Kidney epithelial cell (primary cell): Measurements from ENCODE around the gene CACNA1F. TPM values are rescaled to one million over a fixed set of nuclear protein-coding genes. Genes with fewer than 3 reads are reported as not detected.

Source experiments
- DNase-seq: peaks from one replicate; pipeline ENCODE4 v3.0.0-alpha.2; 2010; ENCODE audit warnings: low read depth
- H3K27me3 ChIP-seq: 2 replicates; pipeline ENCODE4 v1.6.0; 2011; ENCODE audit warnings: low read length; ENCODE audit not compliant: control insufficient read depth, insufficient read depth
- H3K36me3 ChIP-seq: 2 replicates; pipeline ENCODE4 v1.5.1; 2011; ENCODE audit warnings: low read length; ENCODE audit not compliant: control insufficient read depth, insufficient read depth
- H3K4me3 ChIP-seq: 2 replicates; pipeline ENCODE4 v1.5.1; 2011; ENCODE audit warnings: low read depth, mild to moderate bottlenecking, control low read depth, low read length
- total RNA-seq: library from RNA; depleted of rRNA; stranded (reverse); fragments of >200 nt; gene quantifications from 2 replicates; pipeline ENCODE4 v1.2.3, GENCODE V29; 2015
- TF ChIP-seq, protein P1 (sequence below): IDR thresholded peaks from 2 replicates; pipeline ENCODE4 v1.5.1; 2011; ENCODE audit warnings: mild to moderate bottlenecking, moderate library complexity, low read length, control low read depth, inconsistent platforms; ENCODE audit not compliant: insufficient read depth, poor library complexity, severe bottlenecking

The CACNA1F gene
- total RNA-seq, 1 donor from 2014 or later, result not detected

DNA sequence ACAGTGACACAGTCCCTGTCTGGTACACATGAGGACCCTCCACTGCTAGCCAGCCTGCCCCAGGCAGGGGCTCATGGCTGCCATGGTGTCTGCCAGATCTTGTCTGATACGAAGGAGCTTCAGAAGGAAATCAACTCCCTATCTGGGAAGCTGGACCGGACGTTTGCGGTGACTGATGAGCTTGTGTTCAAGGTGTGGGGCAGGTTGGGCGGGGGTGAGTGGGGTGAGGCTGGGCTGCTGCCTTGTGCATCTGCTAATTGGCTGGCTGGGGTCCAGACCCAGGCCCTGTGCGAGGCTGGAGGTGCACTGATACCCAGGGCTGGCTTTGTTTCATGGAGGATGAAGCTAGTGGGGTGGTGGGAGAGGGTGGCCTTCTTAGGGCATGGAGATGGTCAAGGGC lies 15.9 kb upstream of the CACNA1F start:
- no peak for DNase-seq
- H3K36me3 ChIP-seq, result no peaks in the 10 kb centered on the region
- H3K4me3 ChIP-seq, result no peak overlapping the region
- TF ChIP-seq, protein P1, sequence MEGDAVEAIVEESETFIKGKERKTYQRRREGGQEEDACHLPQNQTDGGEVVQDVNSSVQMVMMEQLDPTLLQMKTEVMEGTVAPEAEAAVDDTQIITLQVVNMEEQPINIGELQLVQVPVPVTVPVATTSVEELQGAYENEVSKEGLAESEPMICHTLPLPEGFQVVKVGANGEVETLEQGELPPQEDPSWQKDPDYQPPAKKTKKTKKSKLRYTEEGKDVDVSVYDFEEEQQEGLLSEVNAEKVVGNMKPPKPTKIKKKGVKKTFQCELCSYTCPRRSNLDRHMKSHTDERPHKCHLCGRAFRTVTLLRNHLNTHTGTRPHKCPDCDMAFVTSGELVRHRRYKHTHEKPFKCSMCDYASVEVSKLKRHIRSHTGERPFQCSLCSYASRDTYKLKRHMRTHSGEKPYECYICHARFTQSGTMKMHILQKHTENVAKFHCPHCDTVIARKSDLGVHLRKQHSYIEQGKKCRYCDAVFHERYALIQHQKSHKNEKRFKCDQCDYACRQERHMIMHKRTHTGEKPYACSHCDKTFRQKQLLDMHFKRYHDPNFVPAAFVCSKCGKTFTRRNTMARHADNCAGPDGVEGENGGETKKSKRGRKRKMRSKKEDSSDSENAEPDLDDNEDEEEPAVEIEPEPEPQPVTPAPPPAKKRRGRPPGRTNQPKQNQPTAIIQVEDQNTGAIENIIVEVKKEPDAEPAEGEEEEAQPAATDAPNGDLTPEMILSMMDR, result no peak
- no peaks in the 10 kb centered on the region for H3K27me3 ChIP-seq

DNA sequence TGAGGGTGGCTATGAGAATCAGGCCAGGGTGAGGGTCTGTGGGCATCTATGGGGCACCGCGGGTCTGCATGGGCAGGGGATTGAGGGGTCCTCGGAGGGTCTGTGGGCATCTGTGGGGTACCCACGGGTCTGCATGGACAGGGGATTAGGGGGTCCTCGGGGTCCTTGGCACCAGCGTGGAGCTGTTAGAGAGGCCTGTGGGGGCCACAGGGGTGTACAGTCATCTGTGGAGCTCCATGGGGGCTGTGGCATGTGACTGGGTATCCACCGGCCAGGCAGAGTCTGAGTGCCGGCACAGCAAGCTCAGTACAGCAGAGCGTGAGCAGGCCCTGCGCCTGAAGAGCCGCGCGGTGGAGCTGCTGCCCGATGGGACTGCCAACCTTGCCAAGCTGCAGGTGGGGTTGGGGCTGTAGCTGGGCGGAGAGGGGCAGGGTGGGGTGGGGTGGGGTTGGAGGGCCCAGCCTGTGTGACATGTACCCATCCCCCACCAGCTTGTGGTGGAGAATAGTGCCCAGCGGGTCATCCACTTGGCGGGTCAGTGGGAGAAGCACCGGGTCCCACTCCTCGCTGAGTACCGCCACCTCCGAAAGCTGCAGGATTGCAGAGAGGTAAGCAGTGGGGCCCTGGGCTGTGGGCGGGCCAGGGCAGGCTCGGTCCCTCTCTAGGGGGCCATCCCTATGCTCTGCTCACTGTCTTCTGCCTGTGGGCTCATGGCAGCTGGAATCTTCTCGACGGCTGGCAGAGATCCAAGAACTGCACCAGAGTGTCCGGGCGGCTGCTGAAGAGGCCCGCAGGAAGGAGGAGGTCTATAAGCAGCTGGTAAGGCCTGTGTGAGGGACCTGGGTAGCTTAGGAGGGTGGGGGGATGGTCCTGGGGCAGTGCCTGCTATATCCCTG lies 15.0 kb upstream of the CACNA1F start:
- H3K4me3 ChIP-seq, result no peak overlapping the region
- no peaks in the 10 kb centered on the region for H3K36me3 ChIP-seq
- TF ChIP-seq, protein P1, result no peak
- H3K27me3 ChIP-seq, result no peaks in the 10 kb centered on the region
- no peak for DNase-seq

DNA sequence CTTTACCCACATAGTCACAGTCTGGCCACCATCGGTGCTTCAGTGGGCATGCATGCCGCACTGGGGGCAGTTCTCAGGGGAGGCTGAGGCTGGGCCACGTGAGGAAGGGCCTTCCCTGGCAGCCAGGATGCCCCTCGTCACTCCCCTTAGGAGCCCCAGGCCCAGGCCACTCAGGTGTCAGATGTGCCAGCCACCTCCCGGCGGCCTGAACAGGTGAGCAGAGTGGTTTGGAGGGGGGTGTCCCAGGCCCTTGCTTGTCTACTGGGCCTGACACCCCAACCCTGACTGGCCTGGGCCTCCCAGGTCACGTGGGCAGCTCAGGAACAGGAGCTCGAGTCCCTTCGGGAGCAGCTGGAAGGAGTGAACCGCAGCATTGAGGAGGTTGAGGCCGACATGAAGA lies 14.2 kb upstream of the CACNA1F start:
- Histone ChIP-seq H3K4me3 (no peak overlapping the region), H3K36me3 (no peaks in the 10 kb centered on the region), H3K27me3 (no peaks in the 10 kb centered on the region)
- TF ChIP-seq, protein P1, result no peak
- no peak for DNase-seq

DNA sequence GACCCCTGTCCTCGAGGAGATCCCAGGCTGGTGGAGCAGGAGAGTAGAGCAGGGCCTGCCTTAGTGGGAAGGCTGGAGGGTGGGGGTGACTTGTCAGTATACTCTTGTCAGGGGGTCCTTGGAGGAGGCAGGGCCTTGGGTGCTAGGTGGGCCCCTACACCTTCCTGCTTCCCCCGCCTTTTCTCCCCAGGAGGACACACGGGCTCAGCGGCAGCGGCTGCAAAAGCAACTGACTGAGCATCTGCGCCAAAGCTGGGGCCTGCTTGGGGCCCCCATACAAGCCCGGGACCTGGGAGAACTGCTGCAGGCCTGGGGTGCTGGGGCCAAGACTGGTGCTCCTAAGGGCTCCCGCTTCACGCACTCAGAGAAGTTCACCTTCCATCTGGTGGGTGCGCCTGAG lies 13.4 kb upstream of the CACNA1F start:
- TF ChIP-seq, protein P1, result no peak
- H3K36me3 ChIP-seq, result no peaks in the 10 kb centered on the region
- no peak overlapping the region for H3K4me3 ChIP-seq
- no peak for DNase-seq
- no peaks in the 10 kb centered on the region for H3K27me3 ChIP-seq

DNA sequence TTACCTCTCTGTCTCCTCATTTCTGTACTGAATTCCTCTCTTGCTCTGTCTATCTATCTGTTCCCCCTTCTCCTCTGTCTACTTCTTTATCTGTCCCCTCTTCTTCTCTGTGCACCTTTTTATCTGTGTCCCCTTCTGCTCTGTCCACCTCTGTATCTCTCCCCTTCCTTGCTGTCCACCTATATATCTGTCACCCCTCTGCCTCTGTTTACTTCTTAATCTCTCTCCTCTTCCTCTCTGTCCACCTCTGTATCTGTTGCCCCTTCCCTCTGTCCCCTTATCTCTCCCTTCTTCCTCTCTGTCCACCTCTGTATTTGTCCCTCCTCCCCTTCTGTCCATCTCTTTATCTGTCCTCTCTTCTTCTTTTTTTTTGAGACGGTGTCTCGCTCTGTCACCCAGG lies 11.1 kb upstream of the CACNA1F start:
- Histone ChIP-seq H3K4me3 (no peak overlapping the region), H3K36me3 (no peaks in the 10 kb centered on the region), H3K27me3 (no peaks in the 10 kb centered on the region)
- TF ChIP-seq, protein P1, result no peak
- no peak for DNase-seq

DNA sequence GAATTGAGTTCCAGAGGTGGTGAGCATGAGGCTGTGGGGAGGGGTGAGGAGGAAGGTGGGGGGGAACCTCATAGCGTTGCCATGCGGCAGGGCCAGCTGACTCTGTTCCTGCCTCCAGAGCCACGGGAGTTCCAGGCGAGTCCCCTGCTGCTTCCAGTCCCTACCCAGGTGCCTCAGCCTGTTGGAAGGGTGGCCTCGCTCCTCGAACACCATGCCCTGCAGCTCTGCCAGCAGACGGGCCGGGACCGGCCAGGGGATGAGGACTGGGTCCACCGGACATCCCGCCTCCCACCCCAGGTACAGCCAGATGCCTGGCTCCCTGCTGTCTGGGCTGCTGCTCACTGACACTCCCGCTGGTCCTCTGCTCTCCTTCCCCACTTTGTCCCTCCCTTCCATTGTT lies 10.0 kb upstream of the CACNA1F start:
- Histone ChIP-seq H3K27me3 (no peaks in the 10 kb centered on the region), H3K36me3 (no peaks in the 10 kb centered on the region), H3K4me3 (no peak overlapping the region)
- no peak for DNase-seq
- TF ChIP-seq, protein P1, result no peak
